KOPT-K1 (cell line): Measurements from ENCODE around the gene KCNMA1.
"Not testable (repeated sequence)": the region's sequence is repeated elsewhere in the genome, so short reads cannot be mapped to it uniquely, and the experiment has no call there.

Experiments used
- H3K27ac ChIP-seq: fragments of 200-600 bp; sonication (generic); 2 replicates; pipeline ENCODE4 v1.5.1; 2016; ENCODE audit warnings: antibody characterized with exemption, mild to moderate bottlenecking, low read depth, low read length; ENCODE audit not compliant: poor library complexity, severe bottlenecking
- H3K36me3 ChIP-seq: fragments of 200-600 bp; sonication (generic); 2 replicates; pipeline ENCODE4 v1.5.1; 2017; ENCODE audit warnings: antibody characterized with exemption, mild to moderate bottlenecking, low read length, moderate library complexity; ENCODE audit not compliant: insufficient read depth
- H3K9me3 ChIP-seq: fragments of 200-600 bp; sonication (generic); 2 replicates; pipeline ENCODE4 v1.5.1; 2017; ENCODE audit warnings: antibody characterized with exemption, low read length, mild to moderate bottlenecking; ENCODE audit not compliant: insufficient read depth, poor library complexity, severe bottlenecking

Gene KCNMA1

DNA sequence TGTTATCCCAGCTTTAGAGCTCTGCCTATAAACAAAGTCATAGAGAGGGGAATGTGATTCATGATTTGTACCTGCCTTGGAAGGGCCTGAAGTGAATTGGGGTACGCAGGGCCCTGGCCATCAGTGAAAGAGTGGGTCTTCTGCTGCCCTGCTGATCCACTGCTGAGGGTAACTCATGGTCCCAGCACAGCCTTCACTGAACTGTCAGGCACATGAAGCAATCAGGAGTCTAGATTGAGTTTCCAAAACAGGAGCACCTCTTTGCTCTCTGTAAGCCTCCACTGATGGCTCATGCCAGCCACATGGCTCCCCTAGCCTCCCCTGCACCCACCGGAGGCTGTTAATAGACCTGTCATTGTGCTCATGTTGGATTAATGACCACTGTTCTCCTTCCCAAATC lies 217.6 kb downstream of the KCNMA1 start:
- Histone ChIP-seq H3K36me3 (no peaks in the 10 kb centered on the region), H3K9me3 (no peaks in the 10 kb centered on the region), H3K27ac (no peak overlapping the region)

DNA sequence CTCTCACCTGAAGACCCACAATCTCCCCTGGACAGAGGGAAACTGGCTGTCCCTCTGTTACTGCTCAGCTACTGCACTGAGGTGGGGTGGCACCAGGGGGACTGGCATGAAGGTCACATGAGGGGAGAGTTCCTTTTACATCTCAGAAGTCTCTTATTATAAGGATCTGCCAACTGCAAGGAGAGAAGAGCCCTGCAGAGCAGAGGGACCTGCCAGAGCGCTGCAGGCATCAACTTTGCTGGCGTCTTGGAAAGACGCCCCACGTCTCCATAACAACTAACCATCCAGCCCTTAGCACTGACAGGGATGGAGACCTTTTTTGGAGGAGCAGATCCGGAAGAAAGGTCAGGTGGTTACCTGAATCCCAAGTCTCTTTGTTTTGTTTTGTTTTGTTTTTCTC lies 218.6 kb downstream of the KCNMA1 start:
- no peaks in the 10 kb centered on the region for H3K36me3 ChIP-seq
- no peak overlapping the region for H3K27ac ChIP-seq
- no peaks in the 10 kb centered on the region for H3K9me3 ChIP-seq

DNA sequence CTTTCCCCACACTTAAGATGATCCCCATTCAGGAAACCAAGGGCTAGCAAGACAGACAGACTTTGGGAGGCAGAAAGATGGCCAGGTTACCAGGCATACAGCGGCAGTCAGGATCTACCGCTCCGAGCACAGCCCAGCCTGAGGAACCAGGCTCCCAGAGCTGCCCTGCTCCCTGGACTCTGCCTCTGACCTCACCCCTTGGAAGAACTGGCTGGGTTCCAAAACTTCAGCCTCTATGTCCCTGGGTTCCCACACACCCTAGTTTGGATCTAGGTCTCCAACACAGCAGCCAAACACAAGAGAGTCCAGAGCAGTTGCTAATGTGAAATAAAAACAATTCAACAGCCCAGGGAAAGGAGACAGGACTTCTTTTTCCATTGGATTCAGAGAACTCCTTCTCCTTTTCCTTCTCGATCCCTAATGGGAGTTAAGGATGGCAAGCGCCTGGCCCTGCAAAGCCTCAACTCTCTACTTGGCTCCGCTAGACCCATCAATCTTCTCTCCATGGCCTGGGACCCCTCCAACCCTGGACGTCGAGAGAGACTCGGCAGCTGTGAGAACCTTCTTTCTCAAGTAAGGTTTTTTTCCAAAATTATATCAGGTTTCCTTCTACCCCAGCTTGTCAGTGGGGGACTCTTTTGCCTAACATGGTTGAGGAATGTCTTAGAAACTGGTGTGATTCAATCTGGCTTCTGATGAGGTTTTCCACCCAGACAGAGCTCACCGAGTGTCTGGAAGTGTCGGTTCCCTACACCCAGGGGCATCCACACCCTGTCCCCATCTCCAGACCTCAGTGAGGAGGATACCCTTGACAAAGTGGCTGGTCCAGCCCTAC lies 219.6 kb downstream of the KCNMA1 start:
- H3K9me3 ChIP-seq = no peaks in the 10 kb centered on the region
- no peak overlapping the region for H3K27ac ChIP-seq
- H3K36me3 ChIP-seq = no peaks in the 10 kb centered on the region

DNA sequence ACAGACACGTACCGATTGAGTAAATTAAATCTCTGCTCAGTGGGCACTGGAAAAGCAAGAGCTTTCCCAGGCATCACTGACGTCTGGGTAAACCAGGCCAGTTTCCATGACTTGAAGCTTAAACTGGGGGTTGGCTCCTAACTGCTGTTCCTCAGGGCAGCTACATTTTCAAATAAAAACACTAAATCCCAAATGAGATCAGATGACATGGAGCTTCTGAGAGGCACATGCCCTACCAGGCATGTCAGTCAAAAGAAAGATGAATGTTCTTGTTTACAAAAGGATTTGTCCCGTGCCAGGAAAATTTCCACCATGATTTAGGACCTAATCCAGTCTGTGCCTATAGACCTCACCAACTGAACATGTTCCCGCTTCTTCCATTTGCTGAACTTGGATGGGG lies 220.2 kb downstream of the KCNMA1 start:
- Histone ChIP-seq H3K36me3 (no peaks in the 10 kb centered on the region), H3K9me3 (no peaks in the 10 kb centered on the region), H3K27ac (no peak overlapping the region)

DNA sequence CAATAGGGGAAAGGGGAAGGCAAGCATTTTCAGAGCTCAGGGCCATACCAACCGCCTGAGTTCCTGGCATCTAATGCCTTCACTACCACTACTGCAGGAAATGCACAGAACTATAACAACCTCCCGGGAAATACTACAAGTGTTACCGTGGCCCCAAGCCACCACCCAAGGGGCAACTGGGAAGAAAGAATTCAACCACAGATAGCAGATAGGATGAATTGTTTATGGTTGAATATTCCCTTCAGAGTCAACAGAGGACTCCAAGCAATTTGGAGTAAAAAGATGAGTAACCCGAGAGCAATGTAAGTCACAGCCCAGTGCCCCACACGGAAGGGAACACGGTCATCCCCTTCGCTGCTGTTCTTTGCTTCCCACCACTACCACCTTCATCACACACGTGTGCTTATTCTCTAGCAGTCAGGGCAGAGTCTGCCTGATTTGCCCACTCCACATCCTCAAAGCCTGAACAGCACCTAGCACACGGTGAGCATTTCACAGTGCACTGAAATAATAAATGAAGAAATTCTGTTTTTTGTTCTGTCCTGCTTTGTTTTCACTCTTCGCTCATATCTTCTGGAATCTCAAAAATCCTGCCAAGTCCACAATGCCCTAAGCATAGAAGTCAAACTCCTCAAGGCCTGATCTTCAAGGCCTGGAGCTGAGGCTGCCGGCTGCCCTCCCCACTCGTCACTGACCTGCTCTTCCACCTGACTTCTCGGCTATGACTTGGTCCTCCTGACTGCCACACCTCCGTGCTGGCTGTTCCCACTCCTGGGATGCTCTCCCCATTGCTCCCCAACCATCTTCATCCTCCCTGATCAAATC lies 221.1 kb downstream of the KCNMA1 start:
- Histone ChIP-seq H3K27ac (no peak overlapping the region), H3K36me3 (no peaks in the 10 kb centered on the region), H3K9me3 (no peaks in the 10 kb centered on the region)

DNA sequence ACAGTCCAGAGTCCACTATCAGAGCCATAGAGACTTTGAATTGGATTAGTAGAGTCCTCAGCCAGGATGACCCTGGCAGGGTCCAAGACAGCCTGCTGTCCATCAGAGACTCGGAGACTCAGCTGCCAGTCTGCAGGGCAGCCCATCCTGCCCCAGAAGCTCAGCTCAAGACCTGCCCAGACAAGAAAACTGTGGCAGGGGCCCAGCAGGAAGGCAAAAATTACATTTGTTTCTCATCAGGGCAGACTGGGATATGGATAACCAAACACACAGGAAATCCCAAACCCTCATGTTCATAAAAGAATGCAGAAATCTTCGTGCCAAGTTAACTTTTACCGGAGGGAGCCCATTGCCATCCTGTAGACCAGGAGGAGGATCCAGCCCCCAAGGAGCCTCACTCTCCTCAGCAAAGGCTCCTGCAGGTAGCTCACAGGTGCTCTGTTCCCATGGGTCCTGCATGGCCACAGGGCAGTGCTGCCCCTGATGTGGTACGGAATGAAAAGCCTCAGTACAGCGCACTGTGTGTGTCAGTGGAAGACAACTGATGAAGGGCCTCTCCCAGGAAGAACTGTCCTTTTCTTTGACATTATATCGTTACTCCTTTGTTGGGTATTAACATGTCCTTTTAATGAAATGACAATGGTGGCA lies 222.2 kb downstream of the KCNMA1 start:
- Histone ChIP-seq H3K9me3 (no peaks in the 10 kb centered on the region), H3K27ac (no peak overlapping the region), H3K36me3 (no peaks in the 10 kb centered on the region)

DNA sequence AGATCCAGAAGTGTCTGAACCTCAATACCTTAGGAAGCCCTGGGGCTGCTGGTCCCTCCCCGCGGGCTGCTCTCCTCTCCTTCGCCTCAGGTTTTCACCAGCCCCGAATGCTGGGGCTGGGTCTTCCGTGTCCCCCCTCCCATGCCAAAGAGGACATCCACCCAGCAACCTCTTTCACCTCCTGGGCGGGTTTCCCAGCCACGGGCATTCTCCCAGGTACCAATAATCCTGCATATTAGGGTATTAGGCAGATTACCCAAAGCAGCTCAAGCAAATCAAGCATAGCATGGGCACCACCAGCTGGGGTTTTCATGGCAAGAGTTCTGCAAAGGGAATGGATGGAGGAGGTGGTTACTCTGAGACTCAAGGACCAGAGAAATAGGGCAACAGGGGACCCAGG lies 224.4 kb downstream of the KCNMA1 start:
- Histone ChIP-seq H3K9me3 (no peaks in the 10 kb centered on the region), H3K27ac (no peak overlapping the region), H3K36me3 (no peaks in the 10 kb centered on the region)

DNA sequence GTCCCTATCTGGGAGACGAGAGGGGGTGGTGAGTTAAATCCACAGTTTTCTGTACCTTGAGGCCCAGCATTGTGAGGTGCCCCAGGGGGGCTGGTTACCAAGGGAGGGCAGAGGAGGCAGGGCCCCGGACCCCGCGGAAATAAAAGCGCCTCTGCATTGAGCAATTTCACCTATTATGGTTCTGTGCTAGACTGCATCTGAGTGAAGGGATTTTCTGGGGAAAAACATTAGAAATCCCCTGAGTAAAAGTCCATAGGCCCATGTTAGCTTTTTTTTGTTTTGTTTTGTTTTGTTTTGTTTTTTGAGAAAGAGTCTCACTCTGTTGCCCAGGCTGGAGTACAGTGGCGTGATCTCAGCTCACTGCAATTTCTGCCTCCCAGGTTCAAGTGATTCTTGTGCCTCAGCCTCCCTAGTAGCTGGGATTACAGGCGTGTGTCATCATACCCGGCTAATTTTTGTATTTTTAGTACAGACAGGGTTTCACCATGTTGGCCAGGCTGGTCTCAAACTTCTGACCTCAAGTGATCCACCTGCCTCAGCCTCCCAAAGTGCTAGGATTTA lies 225.0 kb downstream of the KCNMA1 start:
- H3K27ac ChIP-seq, H3K36me3 ChIP-seq, H3K9me3 ChIP-seq: not testable (repeated sequence)

DNA sequence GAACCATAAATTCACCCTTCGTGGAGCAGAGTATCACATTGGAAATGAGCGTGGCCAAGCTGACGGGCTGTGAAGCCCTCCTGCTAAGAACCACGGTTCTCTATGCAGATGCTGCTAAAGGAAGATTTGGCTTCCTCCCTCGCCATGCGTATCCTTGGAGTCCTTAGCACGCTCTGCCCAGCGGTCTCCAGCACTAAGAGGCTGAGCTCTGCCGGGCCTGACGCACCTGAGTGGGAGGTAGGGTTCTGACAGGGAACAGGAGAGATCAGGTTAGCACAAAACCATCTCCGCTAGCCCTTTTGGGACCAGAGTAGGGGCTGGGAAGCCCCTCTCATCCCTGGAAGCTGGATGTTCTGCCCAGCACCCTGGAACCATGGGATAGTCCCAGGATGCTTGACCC lies 225.8 kb downstream of the KCNMA1 start:
- Histone ChIP-seq H3K36me3 (no peaks in the 10 kb centered on the region), H3K27ac (no peak overlapping the region), H3K9me3 (no peaks in the 10 kb centered on the region)

DNA sequence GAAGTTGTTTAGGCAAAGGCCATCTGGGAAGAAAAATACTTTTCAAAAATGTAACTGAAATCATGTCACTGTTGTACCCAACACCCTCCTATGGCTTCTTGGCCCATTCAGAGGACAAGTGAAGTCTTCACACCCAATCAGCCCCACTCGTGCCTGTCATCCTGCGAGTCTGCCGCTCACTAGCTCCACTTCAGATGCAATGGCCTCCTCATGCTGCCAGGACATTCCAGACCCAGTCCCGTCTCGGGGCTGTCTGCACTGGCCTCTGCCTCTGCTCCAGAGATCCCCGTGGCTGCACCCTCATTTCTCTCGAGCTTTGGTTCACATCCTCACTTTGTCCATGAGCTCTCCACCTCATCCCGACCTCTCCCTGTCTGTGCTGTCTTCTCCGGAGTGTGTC lies 227.1 kb downstream of the KCNMA1 start:
- Histone ChIP-seq H3K36me3 (no peaks in the 10 kb centered on the region), H3K9me3 (no peaks in the 10 kb centered on the region), H3K27ac (no peak overlapping the region)

DNA sequence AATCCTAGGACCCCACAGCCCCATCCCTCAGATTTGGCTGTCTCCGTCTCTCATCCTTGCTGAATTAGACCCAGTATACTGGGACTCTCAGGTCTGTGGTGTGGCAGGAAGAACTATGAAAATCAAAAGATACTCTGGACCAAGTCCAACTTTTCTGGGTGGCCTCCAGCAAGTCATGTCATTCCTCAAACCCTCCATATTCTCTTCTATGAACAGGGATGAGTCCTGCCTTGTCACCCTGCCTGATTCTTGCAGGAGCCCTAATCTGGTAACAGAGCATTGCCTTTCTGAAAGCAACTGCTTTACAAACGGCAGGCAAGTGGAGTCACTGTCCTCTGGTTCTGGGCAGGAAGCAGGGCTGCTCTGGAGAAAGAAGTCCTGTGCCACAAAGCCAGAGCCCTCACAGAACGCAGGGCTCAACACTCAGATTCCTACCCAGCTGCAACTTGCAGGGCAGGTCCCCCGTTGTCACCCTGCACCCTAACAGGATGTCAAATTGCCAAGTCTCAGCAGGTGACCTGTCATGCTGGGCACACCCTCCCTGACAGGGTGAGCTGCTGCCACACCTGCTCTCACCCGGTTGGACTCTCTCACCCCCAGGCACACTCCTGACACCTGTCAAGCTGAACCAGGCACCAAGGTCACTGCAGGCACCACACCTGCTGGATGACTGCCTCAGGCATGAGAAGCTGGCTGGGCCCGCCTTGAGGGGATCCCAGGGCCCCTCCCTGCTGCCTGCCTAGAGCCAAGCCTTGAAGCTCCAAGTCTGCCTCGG lies 227.7 kb downstream of the KCNMA1 start:
- H3K27ac ChIP-seq = no peak overlapping the region
- H3K9me3 ChIP-seq = no peaks in the 10 kb centered on the region
- no peaks in the 10 kb centered on the region for H3K36me3 ChIP-seq

DNA sequence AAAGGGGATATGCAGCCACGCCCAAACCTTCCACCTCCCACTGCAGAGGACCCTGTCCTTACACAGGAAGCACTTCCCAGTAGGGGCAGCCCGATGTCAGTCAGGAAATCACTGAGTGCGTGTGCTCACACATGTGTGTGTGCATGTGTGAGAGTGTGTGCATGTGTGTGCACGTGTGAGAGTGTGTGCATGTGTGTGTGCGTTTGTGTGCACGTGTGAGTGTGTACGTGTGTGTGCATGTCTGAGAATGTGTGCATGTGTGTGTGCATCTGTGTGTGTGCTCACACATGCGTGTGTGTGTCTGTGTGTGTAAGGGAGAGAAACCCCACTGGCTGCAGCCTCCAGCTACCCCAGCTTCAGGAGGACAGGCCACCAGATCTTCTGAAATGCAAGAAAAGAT lies 229.3 kb downstream of the KCNMA1 start:
- Histone ChIP-seq H3K27ac (no peak overlapping the region), H3K36me3 (no peaks in the 10 kb centered on the region), H3K9me3 (no peaks in the 10 kb centered on the region)

DNA sequence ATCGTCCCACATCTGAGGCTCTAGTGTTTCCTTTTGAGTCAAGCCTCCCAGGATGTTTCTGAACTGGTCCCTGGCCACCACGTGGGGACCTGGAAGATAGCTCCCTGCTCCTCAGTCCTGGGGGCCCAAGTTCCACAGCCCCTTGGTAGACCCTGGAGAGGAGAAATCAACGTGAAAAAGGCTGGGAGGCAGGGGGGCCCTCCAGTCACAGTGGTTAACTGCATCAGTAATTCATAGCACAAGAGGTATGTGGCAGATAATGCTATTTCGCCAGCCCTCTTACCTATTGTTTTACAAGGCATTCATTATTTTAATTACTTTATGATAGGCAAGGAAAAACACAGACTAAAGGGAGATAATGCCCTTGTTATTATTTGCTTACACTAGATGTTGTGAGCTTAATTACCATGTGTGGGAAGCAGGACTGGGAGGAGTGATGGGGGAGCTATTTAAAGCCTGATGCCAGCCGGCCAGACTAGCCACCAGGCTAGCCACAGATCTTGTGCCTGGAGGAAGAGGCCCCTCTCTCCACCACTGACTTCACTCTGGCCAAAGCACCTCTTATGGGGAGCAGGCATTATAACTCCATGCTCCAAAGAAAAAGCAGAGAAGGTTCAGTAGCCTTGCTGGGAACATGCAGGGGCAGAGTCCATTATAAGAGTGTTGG lies 230.7 kb downstream of the KCNMA1 start:
- no peak overlapping the region for H3K27ac ChIP-seq
- no peaks in the 10 kb centered on the region for H3K36me3 ChIP-seq
- H3K9me3 ChIP-seq = no peaks in the 10 kb centered on the region

DNA sequence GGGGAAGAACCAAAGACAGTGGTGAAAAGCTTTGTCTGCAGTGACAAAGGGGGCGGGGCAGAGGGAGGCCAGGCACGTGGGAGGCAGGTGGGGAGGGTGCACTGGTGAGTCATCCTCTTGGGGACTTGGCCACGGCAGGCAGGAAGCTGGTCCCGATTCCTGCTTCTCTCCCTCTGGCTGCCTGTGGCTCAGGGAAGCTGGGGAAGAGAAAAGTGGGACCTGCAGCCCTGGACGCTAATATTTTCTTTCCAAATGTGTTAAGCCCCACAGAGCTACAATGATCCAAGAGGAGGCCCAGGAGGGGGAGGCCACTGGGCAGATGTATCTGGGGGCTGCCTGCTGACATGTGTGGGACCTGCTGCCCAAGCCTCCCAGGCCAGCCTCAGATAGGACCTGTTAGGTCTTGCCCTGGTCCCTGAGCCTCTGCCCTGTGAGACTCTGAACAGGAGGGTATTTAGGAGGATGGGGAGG lies 231.8 kb downstream of the KCNMA1 start:
- no peaks in the 10 kb centered on the region for H3K36me3 ChIP-seq
- H3K9me3 ChIP-seq = no peaks in the 10 kb centered on the region
- no peak overlapping the region for H3K27ac ChIP-seq
